Lower leg skin (tissue), 3 donors: ENCODE results near the gene HACD2.

Source experiments
- CTCF ChIP-seq, 3 donors: fragments of 450-650 bp; IDR thresholded peaks; one replicate each; pipeline ENCODE4 v1.5.1; 2016; ENCODE audit warnings: antibody characterized with exemption in 3 of 3, mild to moderate bottlenecking in 3 of 3, moderate library complexity in 2 of 3
- POLR2A ChIP-seq, 2 donors: fragments of 450-650 bp; IDR thresholded peaks; one replicate each; pipeline ENCODE4 v1.6.1; 2016 to 2017; ENCODE audit warnings: antibody characterized with exemption in 2 of 2, mild to moderate bottlenecking in 1 of 2, moderate library complexity in 1 of 2

- TF ChIP-seq POLR2A (IDR thresholded peaks at IDR 0.05) (no peak), CTCF (IDR thresholded peaks at IDR 0.05) (no peak)
These were observed 125.0 kb downstream of the HACD2 start for GRCh38 chr3:123459862-123460261.
